Tibial nerve (tissue), 3 donors: ENCODE measurements around the gene WNK3.

Source experiments
- CTCF ChIP-seq, 5 experiments: fragments of 200-600 bp in 3 of 5; fragments of 450-650 bp in 2 of 5; sonication (generic) in 3 of 5; IDR thresholded peaks; one replicate each; pipeline ENCODE4 v1.5.1; 2016 to 2019; ENCODE audit warnings: antibody characterized with exemption in 5 of 5, mild to moderate bottlenecking in 3 of 5, moderate library complexity in 2 of 5
- POLR2A ChIP-seq, 2 donors: fragments of 450-650 bp; IDR thresholded peaks; one replicate each; pipeline ENCODE4 v1.6.1; 2017; ENCODE audit warnings: antibody characterized with exemption in 2 of 2, mild to moderate bottlenecking in 2 of 2, moderate library complexity in 2 of 2

DNA sequence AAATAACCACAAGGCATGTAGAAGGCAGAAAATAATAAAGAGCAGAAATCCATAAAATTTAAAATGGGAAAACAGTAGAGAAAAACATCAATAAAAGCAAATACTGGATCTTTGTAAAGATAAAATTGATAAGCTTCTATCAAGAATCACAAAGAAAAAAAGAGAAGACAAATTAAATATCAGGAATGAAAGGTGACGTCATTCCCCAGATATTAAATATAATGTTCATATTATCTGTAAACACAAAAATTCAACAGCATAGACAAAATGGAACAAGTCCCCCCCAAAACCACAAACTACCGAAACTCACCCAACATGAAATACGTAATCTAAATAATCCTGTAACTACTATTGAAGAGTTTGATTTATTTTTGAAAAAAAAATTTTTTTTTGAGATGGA is 144.2 kb downstream of the WNK3 start:
- TF ChIP-seq CTCF (IDR thresholded peaks at IDR 0.05) (no peak), POLR2A (IDR thresholded peaks at IDR 0.05) (no peak)
